Endothelial cell of umbilical vein (primary cell): ENCODE results near the gene TRAF3. TPM values are rescaled to one million over a fixed set of nuclear protein-coding genes. Genes with fewer than 3 reads are reported as not detected.

Source experiments
- BruUV-seq: library from RNA; stranded (reverse); fragments of 400-500 nt; replicated peaks from 2 replicates; lab custom pipeline; 2021; lab: Mats Ljungman, UMichigan
- CTCF ChIA-PET: fragments of 300-600, 350-600 bp; sonication (Branson Sonifier 250); formaldehyde crosslinking; loops from one replicate; lab custom pipeline; 2021; ENCODE audit warnings: antibody characterized with exemption, inconsistent platforms; lab: Charles Lee
- POLR2A ChIA-PET: fragments of 300-600, 350-600 bp; sonication (Branson Sonifier 250); formaldehyde crosslinking; loops from one replicate; lab custom pipeline; 2021; ENCODE audit warnings: antibody characterized with exemption, inconsistent platforms; lab: Charles Lee
- DNase-seq: peaks from one replicate; pipeline ENCODE4 v3.0.0-alpha.2; 2011; ENCODE audit warnings: low read depth, low spot score
- FAIRE-seq: peaks from 2 replicates; lab custom pipeline; 2011; peaks lifted over from hg19 to GRCh38; lab: Jason Lieb, UNC
- H2AFZ ChIP-seq: 2 replicates; pipeline ENCODE4 v1.6.0; 2012; ENCODE audit warnings: low read depth, low read length, control low read depth, inconsistent platforms
- H3K27ac ChIP-seq: 2 replicates; pipeline ENCODE4 v1.5.1; 2011; ENCODE audit warnings: low read depth, mild to moderate bottlenecking, control low read depth, low read length, moderate library complexity; ENCODE audit not compliant: insufficient read depth
- H3K27me3 ChIP-seq, 2 experiments: 2 replicates each; pipeline versions ENCODE4 v1.6.0 to v1.6.1; 2011; ENCODE audit warnings: low read length in 2 of 2, mixed read lengths in 1 of 2; ENCODE audit not compliant: control insufficient read depth in 2 of 2, insufficient read depth in 2 of 2
- H3K36me3 ChIP-seq, 2 experiments: 2 replicates in 1 of 2; 3 replicates in 1 of 2; pipeline ENCODE4 v1.5.1; 2011; ENCODE audit warnings: low read length in 2 of 2, mild to moderate bottlenecking in 1 of 2, moderate library complexity in 1 of 2; ENCODE audit not compliant: control insufficient read depth in 2 of 2, insufficient read depth in 2 of 2; ENCODE audit errors: extremely low read depth in 1 of 2
- H3K4me1 ChIP-seq: 3 replicates; pipeline ENCODE4 v1.5.1; 2011; ENCODE audit warnings: mild to moderate bottlenecking, low read length; ENCODE audit not compliant: control insufficient read depth, insufficient read depth; ENCODE audit errors: extremely low read depth
- H3K4me2 ChIP-seq: 2 replicates; pipeline ENCODE4 v1.6.1; 2011; ENCODE audit warnings: low read length, control low read depth, mixed read lengths; ENCODE audit not compliant: insufficient read depth
- H3K4me3 ChIP-seq, 3 experiments: fragments of 200-600 bp in 1 of 3; sonication (generic), shearing (Covaris generic) in 1 of 3; replicated peaks in 1 of 3; 2 replicates each; pipeline ENCODE4 v1.5.1; 2011 to 2016; ENCODE audit warnings: control low read depth in 3 of 3, low read length in 3 of 3, mild to moderate bottlenecking in 2 of 3, inconsistent platforms in 1 of 3, low read depth in 1 of 3, moderate library complexity in 1 of 3; ENCODE audit not compliant: insufficient read depth in 1 of 3
- H3K79me2 ChIP-seq: 2 replicates; pipeline ENCODE4 v1.6.0; 2012; ENCODE audit warnings: low read length, inconsistent platforms; ENCODE audit not compliant: control insufficient read depth, insufficient read depth
- H3K9ac ChIP-seq: replicated peaks from 2 replicates; pipeline ENCODE3; 2011; ENCODE audit warnings: low read length, control low read depth; ENCODE audit not compliant: insufficient read depth; ENCODE audit errors: extremely low read depth
- H3K9me1 ChIP-seq: replicated peaks from 3 replicates; pipeline ENCODE4 v1.6.0; 2011; ENCODE audit warnings: mild to moderate bottlenecking, low read length; ENCODE audit not compliant: control insufficient read depth, insufficient read depth; ENCODE audit errors: extremely low read depth
- H3K9me3 ChIP-seq: replicated peaks from 2 replicates; pipeline ENCODE4 v1.5.1; 2012; ENCODE audit warnings: low read length, inconsistent platforms; ENCODE audit not compliant: control insufficient read depth, insufficient read depth
- H4K20me1 ChIP-seq: replicated peaks from 2 replicates; pipeline ENCODE3; 2011; ENCODE audit warnings: mild to moderate bottlenecking, low read length; ENCODE audit not compliant: control insufficient read depth, insufficient read depth; ENCODE audit errors: extremely low read depth
- EZH2 ChIP-seq: IDR thresholded peaks from 2 replicates; pipeline ENCODE4 v1.6.1; 2012; ENCODE audit warnings: borderline replicate concordance, low read depth, mild to moderate bottlenecking, moderate library complexity, low read length, inconsistent platforms; ENCODE audit not compliant: severe bottlenecking
- FOS ChIP-seq: IDR thresholded peaks from 2 replicates; pipeline ENCODE4 v1.6.1; 2011; ENCODE audit warnings: mild to moderate bottlenecking, low read length, moderate library complexity, borderline replicate concordance; ENCODE audit not compliant: insufficient read depth
- GATA2 ChIP-seq: IDR thresholded peaks from 2 replicates; pipeline ENCODE4 v1.7.0; 2011; ENCODE audit warnings: low read depth, mild to moderate bottlenecking, moderate library complexity, mixed read lengths, low read length; ENCODE audit not compliant: insufficient read length, insufficient read depth
- JUN ChIP-seq: IDR thresholded peaks from 2 replicates; pipeline ENCODE4 v1.6.1; 2011; ENCODE audit warnings: borderline replicate concordance, low read depth; ENCODE audit not compliant: insufficient read length, insufficient read depth
- MYC ChIP-seq: IDR thresholded peaks from one replicate; pipeline ENCODE4 v1.6.1; 2011; ENCODE audit warnings: mild to moderate bottlenecking, low read depth, low read length
- POLR2A ChIP-seq: IDR thresholded peaks from 2 replicates; pipeline ENCODE4 v1.6.1; 2012; ENCODE audit warnings: low read depth, mild to moderate bottlenecking, control low read depth, low read length
- POLR2AphosphoS5 ChIP-seq: IDR thresholded peaks from 2 replicates; pipeline ENCODE4 v1.6.1; 2012; ENCODE audit warnings: low read depth, mild to moderate bottlenecking, control low read depth, low read length, moderate library complexity; ENCODE audit not compliant: insufficient read depth
- dilution Hi-C: fragments of 300-500 bp; cut with MboI; formaldehyde crosslinking; loops from one replicate; pipeline ENCODE4 v1.15.0; 2019; ENCODE audit warnings: low sequenced_read_pairs; ENCODE audit not compliant: extremely low pct_ligation_motif_present
- intact Hi-C: fragments of 100-400 bp; cut with micrococcal nuclease; formaldehyde crosslinking; loops from one replicate; pipeline ENCODE4 v1.10.0; 2022
- polyA plus RNA-seq, 4 experiments: library from polyadenylated mRNA; depleted of rRNA in 3 of 4; stranded (reverse) in 3 of 4; unstranded in 1 of 4; fragments of >200 nt; gene quantifications; 2 replicates each; pipeline versions ENCODE4 v1.2.1 to v1.2.3, GENCODE V29; 2011 to 2012; ENCODE audit warnings: missing spikeins in 1 of 4
- total RNA-seq: library from RNA; stranded (reverse); gene quantifications from 2 replicates; pipeline ENCODE4 v1.2.3, GENCODE V29; 2021
- TF ChIP-seq, protein P1 (sequence below): IDR thresholded peaks from 2 replicates; pipeline ENCODE4 v1.6.1; 2011; ENCODE audit not compliant: insufficient read depth, insufficient read length
- TF ChIP-seq, protein P2 (sequence below), 2 donors: IDR thresholded peaks; 1 replicate in 1 of 2; 2 replicates in 1 of 2; pipeline ENCODE4 v1.5.1; 2011; ENCODE audit warnings: low read length in 2 of 2, mild to moderate bottlenecking in 2 of 2, moderate library complexity in 2 of 2, control low read depth in 1 of 2, inconsistent platforms in 1 of 2, low read depth in 1 of 2; ENCODE audit not compliant: insufficient read depth in 1 of 2; ENCODE audit errors: extremely low read depth in 1 of 2

The TRAF3 gene
- total and polyA plus RNA-seq, 2 donors (not counting 3 experiments of a cell fraction or from before 2014, with no cell fraction given): 14.4 to 27.6 TPM

DNA sequence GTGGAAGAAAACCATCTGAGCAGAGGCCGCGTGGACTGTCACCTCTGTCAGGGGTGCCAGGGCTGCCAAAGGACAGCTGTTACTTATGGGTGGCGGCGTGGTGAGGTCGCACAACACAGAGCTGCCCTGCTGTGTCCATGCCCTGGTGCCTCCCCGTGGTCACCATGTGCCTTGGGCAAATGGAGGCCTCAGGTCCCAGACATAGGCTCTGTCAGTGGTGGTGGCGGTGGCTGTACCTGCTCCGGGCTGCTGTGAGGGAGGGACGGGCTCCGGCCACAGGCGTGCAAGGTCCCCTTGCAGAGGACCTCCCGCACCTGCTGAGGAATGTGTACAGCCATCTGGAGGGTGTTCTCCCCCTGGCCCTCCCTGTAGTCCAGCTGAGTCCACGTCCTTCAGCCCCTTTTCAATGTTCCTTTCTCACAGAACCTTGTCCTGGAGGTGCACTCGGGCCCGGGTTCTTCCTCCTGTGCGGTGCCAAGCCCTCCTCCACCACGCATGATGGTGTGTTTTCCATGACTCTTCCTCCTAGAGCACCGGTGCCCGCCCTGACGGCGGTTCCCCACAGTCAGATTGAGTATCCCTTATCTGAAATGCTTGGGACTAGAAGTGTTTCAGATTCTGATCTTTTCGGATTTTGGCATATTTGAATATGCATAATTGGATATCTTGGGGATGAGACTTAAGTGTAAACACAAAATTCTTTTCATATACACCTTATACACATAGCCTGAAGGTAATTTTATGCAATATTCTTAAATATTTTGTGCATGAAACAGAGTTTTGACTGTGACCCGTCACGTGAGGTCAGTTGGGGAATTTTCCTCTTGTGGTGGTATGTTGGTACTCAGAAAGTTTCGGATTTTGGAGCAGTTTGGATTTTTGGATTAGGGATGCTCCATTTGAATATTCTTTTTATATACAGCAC, 49.8 kb downstream of the TRAF3 start:
- H2AFZ ChIP-seq: no peak overlapping the region
- dilution Hi-C loops: no loop called here
- H3K9me1 ChIP-seq: no peaks in the 10 kb centered on the region
- H3K36me3 ChIP-seq: no peaks in the 10 kb centered on the region
- no peak for FAIRE-seq
- H3K27ac ChIP-seq: no peak overlapping the region
- H3K4me1 ChIP-seq: peaks cover 4% of the 10 kb centered on the region
- no peaks in the 10 kb centered on the region for H3K27me3 ChIP-seq
- POLR2A ChIA-PET: no interaction called here
- H3K4me3 ChIP-seq: no peak overlapping the region
- TF ChIP-seq, protein P1, sequence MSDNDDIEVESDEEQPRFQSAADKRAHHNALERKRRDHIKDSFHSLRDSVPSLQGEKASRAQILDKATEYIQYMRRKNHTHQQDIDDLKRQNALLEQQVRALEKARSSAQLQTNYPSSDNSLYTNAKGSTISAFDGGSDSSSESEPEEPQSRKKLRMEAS: no peak
- DNase-seq: no peak
- H3K79me2 ChIP-seq: peaks cover 63% of the 10 kb centered on the region
- H4K20me1 ChIP-seq: no peaks in the 10 kb centered on the region
- no peak overlapping the region for H3K9ac ChIP-seq
- BruUV-seq: no TSS peak
- H3K4me2 ChIP-seq: no peak overlapping the region
- CTCF ChIA-PET: no interaction called here
- H3K9me3 ChIP-seq: no peaks in the 10 kb centered on the region
- intact Hi-C loops: no loop called here

DNA sequence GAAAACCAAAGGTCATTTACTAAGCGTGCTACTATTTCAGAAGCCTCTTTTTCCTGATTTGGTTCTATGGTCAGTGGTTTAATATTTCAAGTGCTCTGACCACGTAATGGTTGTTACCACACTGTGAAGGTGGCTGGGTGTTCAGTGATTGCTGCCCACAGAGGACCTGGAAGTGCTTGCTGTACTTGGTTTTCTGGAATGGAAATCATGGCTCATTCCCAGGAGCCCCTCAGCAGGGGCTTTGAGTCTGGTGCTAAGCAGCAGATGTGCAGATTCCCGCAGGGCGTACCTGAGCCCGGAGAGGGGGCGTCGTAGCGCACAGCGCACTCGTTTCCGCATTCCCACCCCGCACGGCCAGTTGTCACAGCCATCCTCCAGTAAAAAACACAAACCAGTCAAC, 50.5 kb downstream of the TRAF3 start:
- ChIA-PET CTCF (no interaction called here), POLR2A (no interaction called here)
- Histone ChIP-seq H3K4me1 (peaks cover 4% of the 10 kb centered on the region), H4K20me1 (no peaks in the 10 kb centered on the region), H3K4me3 (no peak overlapping the region), H3K4me2 (no peak overlapping the region), H2AFZ (no peak overlapping the region), H3K9ac (no peak overlapping the region), H3K36me3 (no peaks in the 10 kb centered on the region), H3K27me3 (no peaks in the 10 kb centered on the region), H3K9me1 (no peaks in the 10 kb centered on the region), H3K9me3 (no peaks in the 10 kb centered on the region), H3K27ac (no peak overlapping the region), H3K79me2 (peaks cover 58% of the 10 kb centered on the region)
- intact Hi-C loops (no loop called here), dilution Hi-C loops (no loop called here)
- FAIRE-seq (no peak), DNase-seq (no peak)
- BruUV-seq: no TSS peak
- TF ChIP-seq POLR2AphosphoS5 (no peak), MYC (no peak), JUN (no peak), FOS (no peak), POLR2A (no peak), GATA2 (no peak), EZH2 (no peak)
- TF ChIP-seq, protein P2, sequence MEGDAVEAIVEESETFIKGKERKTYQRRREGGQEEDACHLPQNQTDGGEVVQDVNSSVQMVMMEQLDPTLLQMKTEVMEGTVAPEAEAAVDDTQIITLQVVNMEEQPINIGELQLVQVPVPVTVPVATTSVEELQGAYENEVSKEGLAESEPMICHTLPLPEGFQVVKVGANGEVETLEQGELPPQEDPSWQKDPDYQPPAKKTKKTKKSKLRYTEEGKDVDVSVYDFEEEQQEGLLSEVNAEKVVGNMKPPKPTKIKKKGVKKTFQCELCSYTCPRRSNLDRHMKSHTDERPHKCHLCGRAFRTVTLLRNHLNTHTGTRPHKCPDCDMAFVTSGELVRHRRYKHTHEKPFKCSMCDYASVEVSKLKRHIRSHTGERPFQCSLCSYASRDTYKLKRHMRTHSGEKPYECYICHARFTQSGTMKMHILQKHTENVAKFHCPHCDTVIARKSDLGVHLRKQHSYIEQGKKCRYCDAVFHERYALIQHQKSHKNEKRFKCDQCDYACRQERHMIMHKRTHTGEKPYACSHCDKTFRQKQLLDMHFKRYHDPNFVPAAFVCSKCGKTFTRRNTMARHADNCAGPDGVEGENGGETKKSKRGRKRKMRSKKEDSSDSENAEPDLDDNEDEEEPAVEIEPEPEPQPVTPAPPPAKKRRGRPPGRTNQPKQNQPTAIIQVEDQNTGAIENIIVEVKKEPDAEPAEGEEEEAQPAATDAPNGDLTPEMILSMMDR (IDR thresholded peaks at IDR 0.05; ENCODE audit: extremely low read depth in 1 of 2, insufficient read depth in 1 of 2, low read depth in 1 of 2, low read length in 2 of 2): no peak
- TF ChIP-seq, protein P1: no peak
